ENCODE measurements around the gene DNTTIP2. TPM values are rescaled to one million over a fixed set of nuclear protein-coding genes. Genes with fewer than 3 reads are reported as not detected.

Gene DNTTIP2
- total RNA-seq, 1 experiment from 2014 or later: 101 TPM

DNA sequence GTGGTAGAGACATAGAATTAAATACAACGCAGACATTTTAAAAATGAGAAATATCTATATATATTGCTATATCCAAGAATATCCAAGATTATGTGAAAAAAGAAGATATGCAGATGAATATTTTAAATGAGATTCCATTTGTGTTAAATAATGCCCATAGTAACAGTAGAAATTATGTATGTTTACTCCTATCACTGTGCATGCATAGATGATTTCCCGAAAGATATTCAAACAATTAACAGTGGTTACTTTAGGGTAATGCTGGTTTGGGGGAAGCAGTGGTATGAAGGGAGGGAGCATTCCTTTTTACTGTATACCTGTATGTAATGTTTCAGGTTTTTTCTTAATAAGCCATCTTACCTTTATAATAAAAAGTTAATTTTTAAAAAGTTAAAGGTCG lies 25.1 kb downstream of the DNTTIP2 start:
- Histone ChIP-seq H3K18ac (ENCODE audit: insufficient read length, low read depth, low read length) (no peak overlapping the region), H3K4me1 (ENCODE audit: insufficient read depth, low read length) (no peaks in the 10 kb centered on the region), H3T11ph (ENCODE audit: low read length) (no peak overlapping the region), H3K79me1 (ENCODE audit: insufficient read depth, low read depth, low read length, poor library complexity, severe bottlenecking) (no peaks in the 10 kb centered on the region), H4K20me1 (ENCODE audit: control insufficient read depth, insufficient read depth, insufficient read length) (no peaks in the 10 kb centered on the region), H3K56ac (ENCODE audit: insufficient read length, low read depth, low read length) (no peak overlapping the region), H3K4ac (ENCODE audit: low read depth, low read length) (no peak overlapping the region), H4K91ac (ENCODE audit: insufficient read length, low read depth, low read length) (no peak overlapping the region), H2BK12ac (ENCODE audit: insufficient read length, low read depth, low read length) (no peak overlapping the region), H2BK20ac (ENCODE audit: low read depth, low read length, poor library complexity, severe bottlenecking) (no peak overlapping the region), H2AFZ (ENCODE audit: low read length) (no peak overlapping the region), H4K5ac (ENCODE audit: insufficient read length, low read depth, low read length) (no peak overlapping the region), H2AK5ac (ENCODE audit: insufficient read length, low read length) (no peak overlapping the region), H3K79me2 (ENCODE audit: insufficient read depth, low read length) (no peaks in the 10 kb centered on the region), H3K23ac (ENCODE audit: insufficient read length, low read depth, low read length) (no peak overlapping the region), H3K27me3 (ENCODE audit: insufficient read depth, low read length) (no peaks in the 10 kb centered on the region), H2BK5ac (ENCODE audit: insufficient read length, low read length) (no peak overlapping the region), H3K9ac (ENCODE audit: extremely low read depth, insufficient read length, low read length) (no peak overlapping the region), H2BK120ac (ENCODE audit: low read depth, low read length, poor library complexity, severe bottlenecking) (no peak overlapping the region), H3K9me3 (ENCODE audit: control insufficient read depth, low read depth, low read length) (no peaks in the 10 kb centered on the region), H3K23me2 (ENCODE audit: insufficient read length, low read depth, low read length, poor library complexity, severe bottlenecking) (no peaks in the 10 kb centered on the region), H3K14ac (ENCODE audit: insufficient read depth, low read length) (no peak overlapping the region), H3K4me2 (ENCODE audit: insufficient read depth, insufficient read length, low read length) (no peak overlapping the region), H2BK15ac (ENCODE audit: low read depth, low read length) (no peak overlapping the region), H4K8ac (replicated peaks; ENCODE audit: insufficient read length, low read depth, low read length) (no peak overlapping the region), H3K27ac (ENCODE audit: insufficient read length, low read depth, low read length) (no peak overlapping the region)
- Mint-ChIP-seq H3K9me3 (peaks cover 38 to 44% of the 10 kb centered on the region in 2 experiments), H3K4me1 (no peaks in the 10 kb centered on the region), H3K4me3 (no peak overlapping the region), H3K27me3 (ENCODE audit: low read depth) (peaks cover 15% of the 10 kb centered on the region), H3K36me3 (ENCODE audit: insufficient read depth in 1 of 3, low read depth in 3 of 3) (peaks cover 19 to 30% (median 27%) of the 10 kb centered on the region in 3 experiments), H3K27ac (no peak overlapping the region)
- no peak for DNase-seq
- TF ChIP-seq, protein P1, sequence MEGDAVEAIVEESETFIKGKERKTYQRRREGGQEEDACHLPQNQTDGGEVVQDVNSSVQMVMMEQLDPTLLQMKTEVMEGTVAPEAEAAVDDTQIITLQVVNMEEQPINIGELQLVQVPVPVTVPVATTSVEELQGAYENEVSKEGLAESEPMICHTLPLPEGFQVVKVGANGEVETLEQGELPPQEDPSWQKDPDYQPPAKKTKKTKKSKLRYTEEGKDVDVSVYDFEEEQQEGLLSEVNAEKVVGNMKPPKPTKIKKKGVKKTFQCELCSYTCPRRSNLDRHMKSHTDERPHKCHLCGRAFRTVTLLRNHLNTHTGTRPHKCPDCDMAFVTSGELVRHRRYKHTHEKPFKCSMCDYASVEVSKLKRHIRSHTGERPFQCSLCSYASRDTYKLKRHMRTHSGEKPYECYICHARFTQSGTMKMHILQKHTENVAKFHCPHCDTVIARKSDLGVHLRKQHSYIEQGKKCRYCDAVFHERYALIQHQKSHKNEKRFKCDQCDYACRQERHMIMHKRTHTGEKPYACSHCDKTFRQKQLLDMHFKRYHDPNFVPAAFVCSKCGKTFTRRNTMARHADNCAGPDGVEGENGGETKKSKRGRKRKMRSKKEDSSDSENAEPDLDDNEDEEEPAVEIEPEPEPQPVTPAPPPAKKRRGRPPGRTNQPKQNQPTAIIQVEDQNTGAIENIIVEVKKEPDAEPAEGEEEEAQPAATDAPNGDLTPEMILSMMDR (conservative IDR thresholded peaks at IDR 0.05): no peak
- WGBS (ENCODE audit: extremely low coverage, insufficient read length, low lambda C conversion rate): no CpG with 5 or more reads among the region's 3 CpGs

Measured in H9 (cell line).